K562 (cell line): ENCODE measurements around the gene OR5AU1. TPM values are rescaled to one million over a fixed set of nuclear protein-coding genes. Genes with fewer than 3 reads are reported as not detected.

Source experiments
- ETS1 ChIP-seq: conservative IDR thresholded peaks from 2 replicates; pipeline ENCODE4 v1.6.1; 2011; ENCODE audit warnings: low read depth, mild to moderate bottlenecking, low read length; ENCODE audit not compliant: control insufficient read depth
- NUFIP1 ChIP-seq: fragments of 450-650 bp; IDR thresholded peaks from 2 replicates; pipeline ENCODE4 v1.6.1; 2018; ENCODE audit not compliant: partially characterized antibody
- RAD21 ChIP-seq, 2 experiments: fragments of 250-450 bp in 1 of 2; fragments of 450-650 bp in 1 of 2; sonication (Bioruptor Pico) in 1 of 2; formaldehyde crosslinking in 1 of 2; IDR thresholded peaks in 1 of 2; conservative IDR thresholded peaks in 1 of 2; 2 replicates each; pipeline versions ENCODE4 v1.4.0 to v1.8.0; 2020 to 2022; ENCODE audit warnings: mild to moderate bottlenecking in 2 of 2, moderate library complexity in 1 of 2
- RBM34 ChIP-seq: fragments of 200-400 bp; formaldehyde crosslinking; IDR thresholded peaks from 2 replicates; pipeline ENCODE4 v1.6.1; 2018; ENCODE audit warnings: low read length, borderline replicate concordance; ENCODE audit not compliant: insufficient read depth
- SAFB2 ChIP-seq: fragments of 200-400 bp; formaldehyde crosslinking; IDR thresholded peaks from 2 replicates; pipeline ENCODE4 v1.6.1; 2018; ENCODE audit warnings: borderline replicate concordance, low read length, low read depth, moderate library complexity; ENCODE audit not compliant: severe bottlenecking
- SMC3 ChIP-seq: conservative IDR thresholded peaks from 2 replicates; pipeline ENCODE4 v1.6.1; 2011; ENCODE audit warnings: low read depth, low read length, improper control_type of control experiment; ENCODE audit not compliant: insufficient read depth
- U2AF1 ChIP-seq: fragments of 200-400 bp; formaldehyde crosslinking; optimal IDR thresholded peaks from 2 replicates; pipeline ENCODE3; 2017; ENCODE audit warnings: mild to moderate bottlenecking, low read depth, low read length, moderate library complexity
- UBTF ChIP-seq, 2 experiments: IDR thresholded peaks; 2 replicates each; pipeline ENCODE4 v1.6.1; 2012; ENCODE audit warnings: improper control_type of control experiment in 2 of 2, low read depth in 2 of 2, low read length in 2 of 2, borderline replicate concordance in 1 of 2
- ZBTB33 ChIP-seq: sonication (generic); formaldehyde crosslinking; IDR thresholded peaks from 2 replicates; pipeline ENCODE4 v1.8.1; 2023; ENCODE audit warnings: mild to moderate bottlenecking, missing genetic modification reagents
- ZNF134 ChIP-seq: fragments of 250-450 bp; sonication (Bioruptor Pico); conservative IDR thresholded peaks from 2 replicates; pipeline ENCODE4 v1.4.0; 2020
- ZNF184 ChIP-seq: sonication (generic); formaldehyde crosslinking; IDR thresholded peaks from 2 replicates; pipeline ENCODE4 v1.5.0; 2020; ENCODE audit warnings: missing genetic modification reagents
- polyA plus RNA-seq, 8 experiments: library from polyadenylated mRNA; depleted of rRNA in 4 of 8; stranded (reverse) in 5 of 8; unstranded in 3 of 8; fragments of >200 nt; fragmentation: Nextera tagmentation in 2 of 8; fragmentation: Illumina TruSeq in 1 of 8; extraction: Ambion mirVana in 2 of 8; extraction: Trizol in 1 of 8; gene quantifications; 2 replicates each; pipeline versions ENCODE4 v1.2.1 to v1.2.3, GENCODE V29; 2011 to 2014; ENCODE audit warnings: inconsistent platforms in 1 of 8, missing spikeins in 1 of 8
- total RNA-seq, 7 experiments: library from RNA; depleted of rRNA in 6 of 7; stranded (reverse); fragments of >200 nt in 6 of 7; fragmentation: Illumina TruSeq in 2 of 7; extraction: Trizol in 2 of 7; gene quantifications; 2 replicates each; pipeline versions ENCODE4 v1.2.1 to v1.2.3, GENCODE V29; 2011 to 2021; ENCODE audit warnings: low replicate concordance in 1 of 7

The OR5AU1 gene
- total and polyA plus RNA-seq, 9 of the 15 experiments (the other 6 are each of a cell fraction or from before 2014, with no cell fraction given): not detected

GRCh38 chr14:21136024-21136423 lies 19.8 kb downstream of the OR5AU1 start (continued):
- TF ChIP-seq ETS1: no peak
- no peak for TF ChIP-seq SAFB2
- TF ChIP-seq ZNF134 (CRISPR knock-in tag): no peak
- TF ChIP-seq ZNF184 (CRISPR knock-in tag): no peak
- no peak for TF ChIP-seq NUFIP1
- TF ChIP-seq SMC3: peak; percentile 27; the same call in 1 of the 2 replicates
- TF ChIP-seq UBTF (IDR thresholded peaks at IDR 0.05; ENCODE audit: borderline replicate concordance in 1 of 2, low read depth in 2 of 2, low read length in 2 of 2): no peak
- TF ChIP-seq RAD21 (CRISPR knock-in tag; conservative IDR thresholded peaks at IDR 0.05 in 1 of 2, IDR thresholded peaks at IDR 0.05 in 1 of 2): peak in 1 of 2 experiments; percentile 61; a peak in 3 of 4 replicates
- no peak for TF ChIP-seq ZBTB33 (CRISPR knock-in tag)
- TF ChIP-seq RBM34: no peak
- TF ChIP-seq U2AF1: no peak
